H1 (cell line): ENCODE data around the gene MICALL2. TPM values are rescaled to one million over a fixed set of nuclear protein-coding genes. Genes with fewer than 3 reads are reported as not detected.

Experiments
- CTCF ChIA-PET: fragments of 300-600 bp; sonication (Branson Sonifier 250); formaldehyde crosslinking; loops from one replicate; lab custom pipeline; 2021; ENCODE audit not compliant: partially characterized antibody; lab: Charles Lee
- POLR2A ChIA-PET: fragments of 300-600 bp; sonication (Branson Sonifier 250); formaldehyde crosslinking; loops from one replicate; lab custom pipeline; 2021; ENCODE audit warnings: inconsistent platforms; ENCODE audit not compliant: partially characterized antibody; lab: Charles Lee
- DNase-seq, 2 experiments: peaks; one replicate each; pipeline versions ENCODE4 v3.0.0 to v3.0.0-alpha.2; 2010 to 2022; ENCODE audit warnings: low spot score in 2 of 2, low read depth in 1 of 2, mixed read lengths in 1 of 2
- FAIRE-seq: peaks from 2 replicates; lab custom pipeline; 2011; peaks lifted over from hg19 to GRCh38; lab: Jason Lieb, UNC
- H2AFZ ChIP-seq: 2 replicates; pipeline ENCODE4 v1.8.1; 2012; ENCODE audit warnings: low read length, inconsistent platforms
- H2AK5ac ChIP-seq: 2 replicates; pipeline ENCODE4 v1.6.1; 2013; ENCODE audit warnings: low read depth, low read length
- H2BK120ac ChIP-seq: replicated peaks from 2 replicates; pipeline ENCODE3; 2013; ENCODE audit warnings: low read depth, low read length, inconsistent platforms
- H2BK12ac ChIP-seq: 2 replicates; pipeline ENCODE4 v1.6.1; 2013; ENCODE audit warnings: low read depth, low read length
- H2BK15ac ChIP-seq: 2 replicates; pipeline ENCODE4 v1.6.1; 2013; ENCODE audit warnings: low read length
- H2BK20ac ChIP-seq: 2 replicates; pipeline ENCODE4 v1.6.1; 2013; ENCODE audit warnings: low read length
- H2BK5ac ChIP-seq: 2 replicates; pipeline ENCODE4 v1.6.1; 2013; ENCODE audit warnings: low read depth, low read length
- H3K14ac ChIP-seq: 2 replicates; pipeline ENCODE4 v1.6.1; 2013; ENCODE audit warnings: inconsistent platforms; ENCODE audit not compliant: insufficient read length
- H3K18ac ChIP-seq: 2 replicates; pipeline ENCODE4 v1.6.1; 2013; ENCODE audit warnings: low read length; ENCODE audit errors: extremely low read depth
- H3K23ac ChIP-seq: 2 replicates; pipeline ENCODE4 v1.6.1; 2013; ENCODE audit warnings: inconsistent platforms; ENCODE audit not compliant: insufficient read length
- H3K23me2 ChIP-seq: 2 replicates; pipeline ENCODE4 v1.6.1; 2013; ENCODE audit warnings: low read depth, low read length
- H3K27ac ChIP-seq: 2 replicates; pipeline ENCODE4 v1.6.1; 2011; ENCODE audit warnings: low read depth, low read length, inconsistent platforms
- H3K27me3 ChIP-seq, 4 experiments: replicated peaks in 1 of 4; 1 replicate in 1 of 4; 2 replicates in 3 of 4; pipeline versions ENCODE4 v1.6.1 to v1.8.1; 2011 to 2013; ENCODE audit warnings: low read length in 3 of 4, mild to moderate bottlenecking in 3 of 4, inconsistent platforms in 2 of 4, mixed read lengths in 2 of 4, moderate library complexity in 1 of 4; ENCODE audit not compliant: control insufficient read depth in 3 of 4, insufficient read depth in 3 of 4; ENCODE audit errors: extremely low read depth in 1 of 4
- H3K36me3 ChIP-seq, 4 experiments: 2 replicates each; pipeline versions ENCODE4 v1.6.1 to v1.8.1; 2011 to 2013; ENCODE audit warnings: mild to moderate bottlenecking in 4 of 4, low read length in 3 of 4, moderate library complexity in 2 of 4, control low read depth in 1 of 4, inconsistent platforms in 1 of 4; ENCODE audit not compliant: insufficient read depth in 4 of 4, control insufficient read depth in 2 of 4
- H3K4ac ChIP-seq: replicated peaks from 2 replicates; pipeline ENCODE3; 2013; ENCODE audit warnings: low read length, low read depth, mixed read lengths, inconsistent platforms; ENCODE audit not compliant: insufficient read length
- H3K4me1 ChIP-seq, 4 experiments: replicated peaks in 1 of 4; 1 replicate in 1 of 4; 2 replicates in 3 of 4; pipeline versions ENCODE4 v1.6.1 to v1.8.1; 2011 to 2013; ENCODE audit warnings: low read length in 3 of 4, inconsistent platforms in 2 of 4, mixed read lengths in 1 of 4; ENCODE audit not compliant: insufficient read depth in 4 of 4, control insufficient read depth in 3 of 4
- H3K4me2 ChIP-seq, 2 experiments: 2 replicates each; pipeline versions ENCODE4 v1.6.1 to v1.8.1; 2011 to 2013; ENCODE audit warnings: low read depth in 2 of 2, low read length in 2 of 2, control low read depth in 1 of 2, inconsistent platforms in 1 of 2, mild to moderate bottlenecking in 1 of 2; ENCODE audit not compliant: insufficient read depth in 1 of 2
- H3K4me3 ChIP-seq, 4 experiments: fragments of 200-600, 300-600 bp in 1 of 4; sonication (generic), shearing (Covaris generic), sonication (Bioruptor Twin) in 1 of 4; 2 replicates each; pipeline versions ENCODE4 v1.5.1 to v1.8.1; 2011 to 2016; ENCODE audit warnings: low read length in 4 of 4, low read depth in 3 of 4, control low read depth in 2 of 4, inconsistent platforms in 2 of 4, mild to moderate bottlenecking in 2 of 4, mixed read lengths in 1 of 4, moderate library complexity in 1 of 4; ENCODE audit not compliant: insufficient read depth in 2 of 4; ENCODE audit errors: extremely low read depth in 1 of 4
- H3K56ac ChIP-seq: replicated peaks from 2 replicates; pipeline ENCODE3; 2013; ENCODE audit warnings: low read depth, mild to moderate bottlenecking, mixed read lengths, low read length, inconsistent platforms; ENCODE audit not compliant: insufficient read length
- H3K79me1 ChIP-seq: 2 replicates; pipeline ENCODE4 v1.6.1; 2013; ENCODE audit warnings: low read depth, low read length, control low read depth
- H3K79me2 ChIP-seq, 2 experiments: 2 replicates each; pipeline versions ENCODE4 v1.6.1 to v1.8.1; 2012 to 2013; ENCODE audit warnings: low read length in 2 of 2, mild to moderate bottlenecking in 2 of 2, inconsistent platforms in 1 of 2; ENCODE audit not compliant: insufficient read depth in 2 of 2, control insufficient read depth in 1 of 2
- H3K9ac ChIP-seq, 4 experiments: replicated peaks in 1 of 4; 1 replicate in 1 of 4; 2 replicates in 3 of 4; pipeline versions ENCODE4 v1.6.1 to v1.8.1; 2011 to 2013; ENCODE audit warnings: low read depth in 3 of 4, low read length in 3 of 4, control low read depth in 2 of 4, mild to moderate bottlenecking in 2 of 4, moderate library complexity in 2 of 4, inconsistent platforms in 1 of 4; ENCODE audit errors: extremely low read depth in 1 of 4
- H3K9me3 ChIP-seq, 2 experiments: 2 replicates each; pipeline versions ENCODE4 v1.6.1 to v1.8.1; 2012 to 2013; ENCODE audit warnings: mild to moderate bottlenecking in 2 of 2, moderate library complexity in 2 of 2, control low read depth in 1 of 2, inconsistent platforms in 1 of 2, low read depth in 1 of 2, low read length in 1 of 2, mixed read lengths in 1 of 2; ENCODE audit not compliant: insufficient read depth in 2 of 2
- H4K20me1 ChIP-seq, 2 experiments: replicated peaks in 1 of 2; 2 replicates each; pipeline versions ENCODE3 to v1.8.1; 2011 to 2013; ENCODE audit warnings: inconsistent platforms in 2 of 2, low read length in 2 of 2, mild to moderate bottlenecking in 1 of 2; ENCODE audit not compliant: insufficient read depth in 2 of 2, control insufficient read depth in 1 of 2
- H4K5ac ChIP-seq: 2 replicates; pipeline ENCODE4 v1.6.1; 2013; ENCODE audit warnings: low read length, low read depth, mixed read lengths, inconsistent platforms; ENCODE audit not compliant: insufficient read length
- H4K8ac ChIP-seq: 2 replicates; pipeline ENCODE4 v1.8.0; 2013; ENCODE audit warnings: mild to moderate bottlenecking, moderate library complexity, low read length, inconsistent platforms; ENCODE audit not compliant: insufficient read depth; ENCODE audit errors: extremely low read depth
- H4K91ac ChIP-seq: replicated peaks from 2 replicates; pipeline ENCODE3; 2013; ENCODE audit warnings: low read length, mixed read lengths, inconsistent platforms; ENCODE audit not compliant: insufficient read length
- CBX5 ChIP-seq: fragments of 300-800, 300-1000 bp; sonication (generic); IDR thresholded peaks from 2 replicates; pipeline ENCODE4 v1.7.1; 2016; ENCODE audit warnings: antibody characterized with exemption, low read length, low read depth
- CEBPB ChIP-seq: IDR thresholded peaks from 2 replicates; pipeline ENCODE4 v1.6.1; 2012; ENCODE audit warnings: low read depth, low read length
- CREB1 ChIP-seq: IDR thresholded peaks from 2 replicates; pipeline ENCODE4 v1.6.1; 2012; ENCODE audit warnings: inconsistent platforms
- CTBP2 ChIP-seq: IDR thresholded peaks from 2 replicates; pipeline ENCODE4 v1.7.0; 2011; ENCODE audit warnings: borderline replicate concordance, mild to moderate bottlenecking, moderate library complexity, mixed read lengths, low read length; ENCODE audit not compliant: insufficient read depth, insufficient read length
- CTCF ChIP-seq, 3 experiments: IDR thresholded peaks; 1 replicate in 2 of 3; 2 replicates in 1 of 3; pipeline versions ENCODE4 v1.5.1 to v1.6.1; 2011; ENCODE audit warnings: low read length in 3 of 3, mild to moderate bottlenecking in 3 of 3, inconsistent platforms in 2 of 3, low read depth in 1 of 3, moderate library complexity in 1 of 3; ENCODE audit not compliant: insufficient read depth in 1 of 3; ENCODE audit errors: control extremely low read depth in 1 of 3
- EZH2 ChIP-seq: fragments of 200-600 bp; sonication (generic); IDR thresholded peaks from 2 replicates; pipeline ENCODE4 v1.7.1; 2012; ENCODE audit warnings: low read depth, mild to moderate bottlenecking, moderate library complexity, low read length, inconsistent platforms; ENCODE audit not compliant: severe bottlenecking
- MAX ChIP-seq: IDR thresholded peaks from 2 replicates; pipeline ENCODE4 v1.6.1; 2012; ENCODE audit warnings: inconsistent platforms
- NRF1 ChIP-seq: IDR thresholded peaks from 2 replicates; pipeline ENCODE4 v1.6.1; 2011; ENCODE audit warnings: mild to moderate bottlenecking, low read depth, low read length, improper control_type of control experiment
- SIRT6 ChIP-seq: IDR thresholded peaks from one replicate; pipeline ENCODE4 v1.7.1; 2012; ENCODE audit warnings: low read length, inconsistent platforms
- SP2 ChIP-seq: IDR thresholded peaks from 2 replicates; pipeline ENCODE4 v1.6.1; 2012; ENCODE audit warnings: mild to moderate bottlenecking, low read length, inconsistent platforms
- WGBS, 2 experiments: shearing (Covaris generic) in 1 of 2; methylation state at CpG; one replicate each; pipeline versions ENCODE4 v1.1.6 to v1.1.7; 2013 to 2015; ENCODE audit warnings: low lambda C conversion rate in 2 of 2, mixed read lengths in 2 of 2, inconsistent platforms in 1 of 2, low coverage in 1 of 2, missing lambda C conversion rate in 1 of 2; ENCODE audit not compliant: insufficient replicate concordance in 2 of 2, insufficient coverage in 1 of 2, insufficient read length in 1 of 2; ENCODE audit errors: extremely low coverage in 1 of 2, missing lambda C conversion rate in 1 of 2; 5-methylcytosine and 5-hydroxymethylcytosine counted together
- polyA plus RNA-seq, 7 experiments: library from polyadenylated mRNA; depleted of rRNA in 3 of 7; stranded (reverse) in 5 of 7; unstranded in 2 of 7; fragments of >200 nt in 5 of 7; fragments of 200-250 nt in 2 of 7; gene quantifications; 1 replicate in 5 of 7; 2 replicates in 1 of 7; 4 replicates in 1 of 7; pipeline versions ENCODE4 v1.2.1 to v1.2.3, GENCODE V29; 2011 to 2013; ENCODE audit warnings: missing spikeins in 2 of 7, mixed read lengths in 2 of 7
- total RNA-seq: library from RNA; stranded (reverse); fragmentation: NEBNext Ultra II Directional; extraction: Animal tissue kit (Norgen Biotek cat#: 25700); gene quantifications from 2 replicates; pipeline ENCODE4 v1.2.1, GENCODE V29; 2021

Gene MICALL2
- total and polyA plus RNA-seq, 2 of the 8 experiments (the other 6 are each of a cell fraction or from before 2014, with no cell fraction given) = 5.3 to 8.5 TPM

- TF ChIP-seq CTBP2 = no peak
- no peak for TF ChIP-seq CBX5
- TF ChIP-seq CREB1 = no peak
- no peak for TF ChIP-seq SIRT6
- no peak for TF ChIP-seq NRF1
- no peak for TF ChIP-seq SP2
- no peak for TF ChIP-seq CEBPB
- no peak for TF ChIP-seq CTCF (IDR thresholded peaks at IDR 0.05; ENCODE audit: control extremely low read depth in 1 of 3, insufficient read depth in 1 of 3, low read depth in 1 of 3, low read length in 3 of 3)
- TF ChIP-seq MAX = no peak
- no peak for TF ChIP-seq EZH2
- Histone ChIP-seq H3K4ac (no peak overlapping the region), H4K20me1 (peaks cover 2 to 8% of the 10 kb centered on the region in 2 experiments), H4K5ac (no peak overlapping the region), H3K14ac (no peak overlapping the region), H3K79me2 (no peaks in the 10 kb centered on the region), H2BK12ac (no peak overlapping the region), H2BK120ac (no peak overlapping the region), H2BK5ac (no peak overlapping the region), H3K9ac (no peak overlapping the region), H3K23ac (no peak overlapping the region), H3K79me1 (no peaks in the 10 kb centered on the region), H4K8ac (no peak overlapping the region), H3K4me1 (peaks cover 0 to 3% (median 1%) of the 10 kb centered on the region in 4 experiments; a peak in 4 of 7 replicates), H2AK5ac (no peak overlapping the region), H2BK20ac (no peak overlapping the region), H3K9me3 (no peaks in the 10 kb centered on the region), H3K27me3 (peaks cover 0 to 9% (median 8%) of the 10 kb centered on the region in 4 experiments; a peak in 4 of 7 replicates), H2AFZ (no peak overlapping the region), H2BK15ac (no peak overlapping the region), H3K23me2 (peaks cover 11% of the 10 kb centered on the region; the same call in 1 of the 2 replicates), H3K4me3 (no peak overlapping the region), H3K56ac (no peak overlapping the region), H3K4me2 (no peak overlapping the region), H3K18ac (no peak overlapping the region), H4K91ac (no peak overlapping the region), H3K27ac (no peak overlapping the region), H3K36me3 (no peaks in the 10 kb centered on the region)
- POLR2A ChIA-PET = no interaction called here
- 87% methylated on average over 11 of the region's 12 CpGs; no CpG with 5 or more reads in 1 of the 2 experiments for WGBS, 2 experiments
- FAIRE-seq (no peak), DNase-seq (no peak)
- CTCF ChIA-PET = interaction anchor here (1.2 to 4.1 kb wide), 6 partner anchors 9 to 218 kb away, joined by 3 to 20 read pairs (median 12); no protein-coding TSS in a partner anchor
These were observed 48.3 kb downstream of the MICALL2 start for GRCh38 chr7:1410992-1411391.
